ENCODE results near the gene NEURL4.

GRCh38 chr17:7289256-7290032 lies 39.7 kb downstream of the NEURL4 start:
- TF ChIP-seq CEBPB (IDR thresholded peaks at IDR 0.05), result no peak
- TF ChIP-seq CBX2 (IDR thresholded peaks at IDR 0.05; ENCODE audit: borderline replicate concordance, low read depth), result no peak
- TF ChIP-seq REST (IDR thresholded peaks at IDR 0.05), result no peak
- no peak for TF ChIP-seq GATA3 (IDR thresholded peaks at IDR 0.05; ENCODE audit: borderline replicate concordance)
- no peak for TF ChIP-seq CTCF (IDR thresholded peaks at IDR 0.05)
- TF ChIP-seq MYC (IDR thresholded peaks at IDR 0.05; ENCODE audit: borderline replicate concordance, low read length), result no peak
- TF ChIP-seq HES2 (IDR thresholded peaks at IDR 0.05), result no peak
- TF ChIP-seq CHD4 (IDR thresholded peaks at IDR 0.05; ENCODE audit: borderline replicate concordance), result no peak
- TF ChIP-seq RAD21 (conservative IDR thresholded peaks at IDR 0.05 in 1 of 2, IDR thresholded peaks at IDR 0.05 in 1 of 2), result no peak
- no peak for TF ChIP-seq SMC3 (IDR thresholded peaks at IDR 0.05)
- no peak for TF ChIP-seq EP300 (IDR thresholded peaks at IDR 0.05)
- TF ChIP-seq POLR2A (IDR thresholded peaks at IDR 0.05; ENCODE audit: low read length), result no peak
- TF ChIP-seq KDM1A (IDR thresholded peaks at IDR 0.05; ENCODE audit: low read depth), result no peak
- TF ChIP-seq SREBF2 (IDR thresholded peaks at IDR 0.05), result no peak
